GM13976 (cell line): ENCODE results near the gene CDH23.

Experiments
- DNase-seq: peaks from one replicate; pipeline ENCODE4 v3.0.0; 2012; ENCODE audit warnings: low spot score
- CTCF ChIP-seq: IDR thresholded peaks from 2 replicates; pipeline ENCODE4 v1.5.1; 2012; ENCODE audit warnings: borderline replicate concordance, mild to moderate bottlenecking; ENCODE audit not compliant: insufficient read depth; ENCODE audit errors: extremely low read depth, missing control alignments, control extremely low read depth
- in situ Hi-C: fragments of 300-500 bp; cut with MboI; formaldehyde crosslinking; loops from one replicate; pipeline ENCODE4 v1.12.0; 2022; ENCODE audit warnings: low sequenced_read_pairs, mixed read lengths, inconsistent platforms; ENCODE audit not compliant: unreplicated experiment

Gene CDH23

GRCh38 chr10:71494476-71494875 lies 97.8 kb downstream of the CDH23 start:
- TF ChIP-seq CTCF, result no peak
- in situ Hi-C loops, result no loop called here
- no peak for DNase-seq

- in situ Hi-C loops, result no loop called here
- no peak for TF ChIP-seq CTCF
Observed at GRCh38 chr10:71494980-71495381, 98.3 kb downstream of the CDH23 start.

GRCh38 chr10:71496927-71497762 lies 100.4 kb downstream of the CDH23 start:
- no peak for DNase-seq

More at GRCh38 chr10:71494980-71495381, 98.3 kb downstream of the CDH23 start:
- peak; percentile 77 for DNase-seq

GRCh38 chr10:71497763-71498326 lies 101.1 kb downstream of the CDH23 start:
- in situ Hi-C loops, result no loop called here
- DNase-seq, result no peak

More at GRCh38 chr10:71496927-71497762, 100.4 kb downstream of the CDH23 start:
- in situ Hi-C loops, result no loop called here
- no peak for TF ChIP-seq CTCF

GRCh38 chr10:71501402-71501801 lies 104.7 kb downstream of the CDH23 start:
- no peak for DNase-seq
- TF ChIP-seq CTCF, result no peak
- in situ Hi-C loops, result no loop called here

More at GRCh38 chr10:71497763-71498326, 101.1 kb downstream of the CDH23 start:
- no peak for TF ChIP-seq CTCF

- DNase-seq, result no peak
- in situ Hi-C loops, result no loop called here
- TF ChIP-seq CTCF, result no peak
Observed at GRCh38 chr10:71502190-71502589, 105.5 kb downstream of the CDH23 start.
